ENCODE data around the gene ACTL6B.

The ACTL6B gene

DNA sequence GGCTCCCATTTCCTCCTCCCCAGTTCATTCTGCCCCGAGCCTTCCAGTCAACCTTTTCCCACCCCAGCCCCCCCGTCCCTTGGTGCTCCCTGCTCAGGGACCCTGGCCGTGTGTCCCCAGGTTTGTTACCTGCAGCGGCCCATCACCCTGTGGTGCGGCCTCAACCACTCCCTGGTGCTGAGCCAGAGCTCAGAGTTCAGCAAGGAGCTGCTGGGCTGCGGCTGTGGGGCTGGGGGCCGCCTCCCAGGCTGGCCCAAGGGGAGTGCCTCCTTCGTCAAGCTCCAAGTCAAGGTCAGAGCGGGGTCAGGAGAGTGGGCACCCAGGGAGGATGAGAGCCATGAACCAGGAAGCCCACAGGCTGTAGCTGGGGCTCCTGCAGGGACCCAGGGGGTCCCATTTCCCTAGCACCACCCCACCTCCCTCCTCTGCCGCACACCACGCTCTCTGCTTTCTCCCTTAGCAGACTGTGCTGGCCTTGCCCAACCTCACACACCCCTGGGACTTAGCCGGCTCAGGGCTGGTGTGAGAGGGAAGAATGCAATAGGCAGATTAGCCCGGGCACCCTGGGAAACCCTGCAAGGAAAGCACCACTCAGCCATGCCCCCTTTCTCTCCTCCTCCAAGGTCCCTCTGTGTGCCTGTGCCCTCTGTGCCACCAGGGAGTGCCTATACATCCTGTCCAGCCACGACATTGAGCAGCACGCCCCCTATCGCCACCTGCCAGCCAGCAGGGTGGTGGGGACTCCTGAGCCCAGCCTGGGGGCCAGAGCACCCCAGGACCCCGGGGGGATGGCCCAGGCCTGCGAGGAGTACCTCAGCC lies 56.1 kb downstream of the ACTL6B start:
- DNase-seq (ENCODE audit: low read depth) = no peak

DNA sequence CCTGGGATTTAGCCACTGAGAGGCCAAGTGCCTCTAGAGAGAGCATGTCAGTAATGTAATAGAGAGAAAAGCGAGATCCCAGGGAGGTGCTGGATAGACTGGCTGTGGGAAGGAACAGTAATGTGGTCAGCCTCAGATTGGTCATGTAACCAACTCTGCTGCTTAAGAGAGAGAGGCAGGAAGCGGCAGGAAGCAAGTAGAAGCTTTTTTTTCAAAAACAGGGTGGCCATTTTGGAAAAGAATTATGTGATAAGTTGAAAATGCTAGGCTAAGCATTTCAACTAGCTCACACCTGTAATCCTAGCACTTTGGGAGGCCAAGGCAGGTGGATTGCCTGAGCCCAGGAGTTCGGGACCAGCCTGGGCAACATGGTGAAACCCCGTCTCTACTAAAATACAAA lies 57.8 kb downstream of the ACTL6B start:
- DNase-seq (ENCODE audit: low read depth) = no peak

DNA sequence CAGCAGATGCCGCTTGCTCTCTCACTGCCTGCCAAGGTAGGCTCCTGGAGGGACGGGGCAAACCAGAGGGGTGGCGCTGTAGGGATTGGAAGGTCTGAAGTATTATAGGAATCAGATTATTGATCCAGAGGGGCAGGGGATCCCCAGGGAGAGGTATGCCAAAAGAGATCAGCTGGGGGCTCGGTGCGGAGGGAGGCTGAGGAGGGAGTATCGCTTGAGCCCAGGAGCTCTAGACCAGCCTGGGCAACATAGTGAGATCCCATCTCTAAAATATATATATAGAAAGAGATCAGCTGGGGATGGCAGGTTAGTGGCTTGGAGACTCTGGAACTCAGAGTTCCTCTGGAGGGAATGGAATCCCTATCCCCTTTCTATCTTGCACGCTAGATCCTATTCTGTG lies 61.1 kb downstream of the ACTL6B start:
- DNase-seq (ENCODE audit: low read depth) = no peak

All from stimulated activated CD8-positive, alpha-beta memory T cell treated with anti-CD3 and anti-CD28 coated beads, Interleukin-12 subunit alpha, Interleukin-12 subunit beta, amount 100 ng/mL, for 4 hours (primary cell).